Cardiac muscle cell (in vitro differentiated cells and primary cell): ENCODE results near the gene PTPRF. TPM values are rescaled to one million over a fixed set of nuclear protein-coding genes. Genes with fewer than 3 reads are reported as not detected.

ENCODE experiments used
- DNase-seq, 2 donors: peaks; one replicate each; pipeline versions ENCODE4 v3.0.0 to v3.0.0-alpha.2; 2010 to 2017; ENCODE audit warnings: low read depth in 1 of 2, low spot score in 1 of 2
- H3K27ac ChIP-seq: fragments of 200-600 bp; sonication (generic); 2 replicates; pipeline ENCODE4 v1.5.1; 2016
- H3K27me3 ChIP-seq: fragments of 200-600 bp; sonication (generic); 2 replicates; pipeline ENCODE4 v1.6.0; 2016; ENCODE audit warnings: control low read depth
- H3K36me3 ChIP-seq: fragments of 200-600 bp; sonication (generic); 2 replicates; pipeline ENCODE4 v1.5.1; 2016; ENCODE audit warnings: control low read depth
- H3K4me1 ChIP-seq: fragments of 200-600 bp; sonication (generic); 2 replicates; pipeline ENCODE4 v1.8.1; 2017; ENCODE audit warnings: low read depth, mild to moderate bottlenecking, mixed run types
- H3K4me3 ChIP-seq: fragments of 200-600 bp; sonication (generic); 2 replicates; pipeline ENCODE4 v1.5.1; 2016; ENCODE audit warnings: mild to moderate bottlenecking
- H3K9me3 ChIP-seq: fragments of 200-600 bp; sonication (generic); 2 replicates; pipeline ENCODE4 v1.5.1; 2017; ENCODE audit warnings: low read depth, mild to moderate bottlenecking, control low read depth
- polyA plus RNA-seq: library from polyadenylated mRNA; unstranded; fragments of >200 nt; fragmentation: Nextera tagmentation; extraction: Ambion mirVana; gene quantifications from 2 replicates; pipeline ENCODE4 v1.2.1, GENCODE V29; 2016
- total RNA-seq: library from RNA; depleted of rRNA; stranded (reverse); fragments of >200 nt; gene quantifications from 2 replicates; pipeline ENCODE4 v1.2.3, GENCODE V29; 2016
- TF ChIP-seq, protein P1 (sequence below): IDR thresholded peaks from 2 replicates; pipeline ENCODE4 v1.5.1; 2012; ENCODE audit warnings: low read depth, mild to moderate bottlenecking, low read length

Gene PTPRF
- total and polyA plus RNA-seq, 2 experiments from 2014 or later, result 44.1 to 72.8 TPM

DNA sequence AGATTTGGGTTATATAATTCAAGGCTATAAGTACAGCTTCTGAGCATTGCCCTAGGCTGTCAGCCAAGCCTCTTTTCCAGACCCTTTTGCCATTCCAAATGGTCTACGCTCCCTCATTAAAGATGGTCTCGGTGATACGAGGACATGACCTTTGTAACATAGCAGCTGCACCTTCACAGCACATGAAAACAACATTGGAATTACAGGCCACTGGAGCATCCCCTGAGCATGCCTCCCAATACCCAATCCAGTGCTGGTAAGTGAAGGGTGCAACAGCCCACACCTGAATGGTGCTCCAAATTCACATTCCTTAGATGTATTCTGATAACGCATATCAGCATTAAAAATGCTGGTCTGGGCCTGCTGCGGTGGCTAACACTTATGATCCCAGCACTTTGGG lies 20.1 kb upstream of the PTPRF start:
- no peak for DNase-seq
- TF ChIP-seq, protein P1, sequence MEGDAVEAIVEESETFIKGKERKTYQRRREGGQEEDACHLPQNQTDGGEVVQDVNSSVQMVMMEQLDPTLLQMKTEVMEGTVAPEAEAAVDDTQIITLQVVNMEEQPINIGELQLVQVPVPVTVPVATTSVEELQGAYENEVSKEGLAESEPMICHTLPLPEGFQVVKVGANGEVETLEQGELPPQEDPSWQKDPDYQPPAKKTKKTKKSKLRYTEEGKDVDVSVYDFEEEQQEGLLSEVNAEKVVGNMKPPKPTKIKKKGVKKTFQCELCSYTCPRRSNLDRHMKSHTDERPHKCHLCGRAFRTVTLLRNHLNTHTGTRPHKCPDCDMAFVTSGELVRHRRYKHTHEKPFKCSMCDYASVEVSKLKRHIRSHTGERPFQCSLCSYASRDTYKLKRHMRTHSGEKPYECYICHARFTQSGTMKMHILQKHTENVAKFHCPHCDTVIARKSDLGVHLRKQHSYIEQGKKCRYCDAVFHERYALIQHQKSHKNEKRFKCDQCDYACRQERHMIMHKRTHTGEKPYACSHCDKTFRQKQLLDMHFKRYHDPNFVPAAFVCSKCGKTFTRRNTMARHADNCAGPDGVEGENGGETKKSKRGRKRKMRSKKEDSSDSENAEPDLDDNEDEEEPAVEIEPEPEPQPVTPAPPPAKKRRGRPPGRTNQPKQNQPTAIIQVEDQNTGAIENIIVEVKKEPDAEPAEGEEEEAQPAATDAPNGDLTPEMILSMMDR, result no peak

DNA sequence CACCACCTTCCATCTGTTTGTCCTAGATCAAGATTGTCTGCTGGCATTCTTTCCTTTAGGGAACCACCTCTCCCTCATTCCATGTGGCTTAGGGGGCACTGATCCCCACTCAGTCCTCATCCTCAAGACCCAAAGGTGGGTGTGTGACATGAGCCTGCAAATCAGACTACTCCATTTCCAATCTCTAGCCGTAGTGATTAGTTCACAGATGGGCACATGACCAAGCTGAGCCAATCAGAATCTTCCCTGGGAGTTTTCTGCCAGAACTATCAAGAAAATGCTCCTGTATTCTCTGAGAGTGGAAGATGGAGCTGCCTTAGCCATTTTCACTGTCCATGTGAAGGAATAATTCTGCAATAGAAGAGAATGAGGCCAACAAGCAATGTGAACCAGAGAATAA lies 19.3 kb upstream of the PTPRF start:
- Histone ChIP-seq H3K36me3 (no peaks in the 10 kb centered on the region), H3K27ac (no peak overlapping the region), H3K4me3 (no peak overlapping the region), H3K27me3 (no peaks in the 10 kb centered on the region), H3K9me3 (no peaks in the 10 kb centered on the region), H3K4me1 (no peaks in the 10 kb centered on the region)
- TF ChIP-seq, protein P1, result no peak
- DNase-seq, result no peak

More for the DNA sequence above, 20.1 kb upstream of the PTPRF start:
- no peaks in the 10 kb centered on the region for H3K4me1 ChIP-seq
- no peaks in the 10 kb centered on the region for H3K27me3 ChIP-seq
- no peaks in the 10 kb centered on the region for H3K9me3 ChIP-seq
- H3K36me3 ChIP-seq, result no peaks in the 10 kb centered on the region
- no peak overlapping the region for H3K4me3 ChIP-seq
- H3K27ac ChIP-seq, result no peak overlapping the region

DNA sequence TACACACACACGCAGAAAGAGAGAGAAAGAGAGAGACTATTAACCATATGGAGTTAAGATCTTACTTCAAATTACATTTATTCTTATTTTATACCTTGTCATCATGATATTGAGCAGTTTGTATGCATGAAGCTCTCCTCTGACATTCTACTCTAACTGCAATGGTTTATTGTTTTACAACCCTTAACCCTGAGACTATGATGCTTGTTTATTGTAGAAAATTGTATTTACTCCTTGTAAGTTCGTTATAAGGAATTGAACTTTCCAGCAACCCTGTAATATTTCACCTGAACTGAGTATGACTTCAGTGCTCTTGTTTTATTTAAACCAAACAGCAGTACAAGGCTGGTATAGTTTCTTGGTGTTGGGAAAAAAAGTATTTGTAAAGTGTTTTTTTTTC lies 18.6 kb upstream of the PTPRF start:
- Histone ChIP-seq H3K4me1 (no peaks in the 10 kb centered on the region), H3K27me3 (no peaks in the 10 kb centered on the region), H3K27ac (no peak overlapping the region), H3K9me3 (no peaks in the 10 kb centered on the region), H3K36me3 (no peaks in the 10 kb centered on the region), H3K4me3 (no peak overlapping the region)
- no peak for DNase-seq
- TF ChIP-seq, protein P1, result no peak

DNA sequence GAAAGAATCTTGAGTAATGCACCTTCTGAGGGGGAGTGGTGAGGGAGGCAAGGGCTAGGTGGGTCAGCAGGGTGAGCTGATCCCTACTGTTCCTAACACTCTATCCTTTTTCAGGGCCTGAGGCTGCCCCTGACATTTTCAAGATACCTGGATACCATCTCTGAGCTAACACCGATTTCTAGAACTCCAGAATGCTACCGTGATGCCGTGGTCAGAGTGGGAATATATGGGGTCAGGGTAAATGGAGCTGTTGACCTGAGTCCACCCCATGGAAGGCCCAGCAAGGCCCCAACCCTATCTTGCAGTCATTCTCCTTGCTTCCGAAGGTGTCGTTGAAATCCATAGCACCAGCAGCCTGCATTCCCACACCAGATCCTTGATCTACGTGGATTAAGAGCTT lies 18.0 kb upstream of the PTPRF start:
- no peak overlapping the region for H3K27ac ChIP-seq
- no peaks in the 10 kb centered on the region for H3K36me3 ChIP-seq
- DNase-seq, result no peak
- H3K9me3 ChIP-seq, result no peaks in the 10 kb centered on the region
- no peaks in the 10 kb centered on the region for H3K27me3 ChIP-seq
- TF ChIP-seq, protein P1, result no peak
- no peaks in the 10 kb centered on the region for H3K4me1 ChIP-seq
- no peak overlapping the region for H3K4me3 ChIP-seq

DNA sequence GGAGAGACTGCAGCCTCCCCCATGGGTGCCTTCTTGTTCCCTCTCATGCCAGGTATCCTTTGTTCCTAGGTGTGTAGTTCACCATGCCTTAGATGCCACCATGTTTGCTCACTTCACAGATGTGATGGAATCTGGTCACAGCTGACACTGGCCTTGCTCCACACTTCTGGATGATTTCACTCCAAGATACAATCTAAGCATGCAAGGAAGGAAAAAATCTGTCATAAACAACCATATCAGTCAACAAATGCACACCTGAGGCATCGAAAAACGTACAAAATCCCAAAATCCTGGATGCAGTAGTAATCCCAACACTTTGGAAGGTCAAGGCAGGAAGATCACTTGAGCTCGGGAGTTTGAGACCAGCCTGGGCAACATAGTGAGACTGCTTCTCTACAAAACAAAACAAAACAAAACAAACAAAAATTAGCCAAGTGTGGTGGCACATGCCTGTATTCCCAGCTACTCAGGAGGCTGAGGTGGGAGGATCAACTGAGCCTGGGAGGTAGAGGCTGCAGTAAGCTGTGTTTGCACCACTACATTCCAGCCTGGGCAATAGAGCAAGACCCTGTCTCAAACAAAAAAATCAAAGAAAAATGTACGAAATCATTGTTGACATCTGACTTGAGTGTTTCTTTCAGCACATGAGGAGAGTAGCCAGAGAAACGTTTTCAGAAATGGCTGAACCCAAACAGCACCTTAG lies 17.1 kb upstream of the PTPRF start:
- no peak for DNase-seq
- no peak overlapping the region for H3K4me3 ChIP-seq

More for the DNA sequence above, 17.1 kb upstream of the PTPRF start:
- no peaks in the 10 kb centered on the region for H3K27me3 ChIP-seq
- TF ChIP-seq, protein P1, result no peak
- no peaks in the 10 kb centered on the region for H3K9me3 ChIP-seq
- H3K36me3 ChIP-seq, result no peaks in the 10 kb centered on the region
- no peaks in the 10 kb centered on the region for H3K4me1 ChIP-seq
- no peak overlapping the region for H3K27ac ChIP-seq
